T-helper 1 cell treated with Interleukin-12 subunit alpha and Interleukin-12 subunit beta and Interleukin-4 antibody, amounts not matched to agents 30 μg/mL and 1 μg/mL, for 36 hours (primary cell): ENCODE measurements around the gene NTM.

Source experiments
- H3K27ac Mint-ChIP-seq: one replicate; pipeline ENCODE4 v1.8.0; 2021; ENCODE audit warnings: mild to moderate bottlenecking, mixed read lengths
- H3K27me3 Mint-ChIP-seq: one replicate; pipeline ENCODE4 v1.8.0; 2021; ENCODE audit warnings: low read depth, mixed read lengths
- H3K36me3 Mint-ChIP-seq: one replicate; pipeline ENCODE4 v1.8.0; 2021; ENCODE audit warnings: low read depth, mixed read lengths
- H3K4me1 Mint-ChIP-seq: one replicate; pipeline ENCODE4 v1.8.0; 2021; ENCODE audit warnings: low read depth, mixed read lengths
- H3K4me3 Mint-ChIP-seq: one replicate; pipeline ENCODE4 v1.8.0; 2021; ENCODE audit warnings: mild to moderate bottlenecking, moderate library complexity, mixed read lengths
- H3K9me3 Mint-ChIP-seq: one replicate; pipeline ENCODE4 v1.8.0; 2021; ENCODE audit warnings: mixed read lengths

Gene NTM

GRCh38 chr11:131855320-131855719 lies 484.9 kb downstream of the NTM start:
- no peaks in the 10 kb centered on the region for H3K4me1 Mint-ChIP-seq
- H3K36me3 Mint-ChIP-seq: no peaks in the 10 kb centered on the region
- no peaks in the 10 kb centered on the region for H3K9me3 Mint-ChIP-seq
- H3K27ac Mint-ChIP-seq: no peak overlapping the region
- H3K27me3 Mint-ChIP-seq: no peaks in the 10 kb centered on the region
- H3K4me3 Mint-ChIP-seq: no peak overlapping the region

GRCh38 chr11:131857246-131857645 lies 486.8 kb downstream of the NTM start:
- Mint-ChIP-seq H3K27me3 (no peaks in the 10 kb centered on the region), H3K27ac (no peak overlapping the region), H3K36me3 (no peaks in the 10 kb centered on the region), H3K9me3 (no peaks in the 10 kb centered on the region), H3K4me3 (no peak overlapping the region), H3K4me1 (no peaks in the 10 kb centered on the region)

GRCh38 chr11:131858505-131858904 lies 488.1 kb downstream of the NTM start:
- no peak overlapping the region for H3K27ac Mint-ChIP-seq
- H3K36me3 Mint-ChIP-seq: no peaks in the 10 kb centered on the region
- H3K4me1 Mint-ChIP-seq: no peaks in the 10 kb centered on the region
- no peak overlapping the region for H3K4me3 Mint-ChIP-seq
- H3K27me3 Mint-ChIP-seq: no peaks in the 10 kb centered on the region
- H3K9me3 Mint-ChIP-seq: no peaks in the 10 kb centered on the region

GRCh38 chr11:131859538-131860210 lies 489.3 kb downstream of the NTM start:
- no peaks in the 10 kb centered on the region for H3K36me3 Mint-ChIP-seq
- no peaks in the 10 kb centered on the region for H3K4me1 Mint-ChIP-seq

GRCh38 chr11:131864228-131864627 lies 493.8 kb downstream of the NTM start:
- Mint-ChIP-seq H3K9me3 (peaks cover 4% of the 10 kb centered on the region), H3K36me3 (no peaks in the 10 kb centered on the region), H3K27me3 (no peaks in the 10 kb centered on the region), H3K4me1 (no peaks in the 10 kb centered on the region), H3K27ac (no peak overlapping the region), H3K4me3 (no peak overlapping the region)

More at GRCh38 chr11:131859538-131860210, 489.3 kb downstream of the NTM start:
- H3K4me3 Mint-ChIP-seq: no peak overlapping the region
- no peaks in the 10 kb centered on the region for H3K9me3 Mint-ChIP-seq
- no peaks in the 10 kb centered on the region for H3K27me3 Mint-ChIP-seq
- H3K27ac Mint-ChIP-seq: no peak overlapping the region

GRCh38 chr11:131865860-131866259 lies 495.4 kb downstream of the NTM start:
- Mint-ChIP-seq H3K27ac (no peak overlapping the region), H3K36me3 (no peaks in the 10 kb centered on the region)

GRCh38 chr11:131866535-131867400 lies 496.4 kb downstream of the NTM start:
- no peaks in the 10 kb centered on the region for H3K27me3 Mint-ChIP-seq
- H3K9me3 Mint-ChIP-seq: peaks cover 4% of the 10 kb centered on the region
- H3K36me3 Mint-ChIP-seq: no peaks in the 10 kb centered on the region
- H3K4me3 Mint-ChIP-seq: no peak overlapping the region
- H3K27ac Mint-ChIP-seq: no peak overlapping the region
- no peaks in the 10 kb centered on the region for H3K4me1 Mint-ChIP-seq

More at GRCh38 chr11:131865860-131866259, 495.4 kb downstream of the NTM start:
- Mint-ChIP-seq H3K4me1 (no peaks in the 10 kb centered on the region), H3K9me3 (peaks cover 4% of the 10 kb centered on the region), H3K4me3 (no peak overlapping the region), H3K27me3 (no peaks in the 10 kb centered on the region)

GRCh38 chr11:131867457-131868257 lies 497.2 kb downstream of the NTM start:
- Mint-ChIP-seq H3K27me3 (no peaks in the 10 kb centered on the region), H3K4me3 (no peak overlapping the region), H3K36me3 (no peaks in the 10 kb centered on the region), H3K27ac (no peak overlapping the region), H3K4me1 (no peaks in the 10 kb centered on the region), H3K9me3 (peaks cover 4% of the 10 kb centered on the region)

- no peaks in the 10 kb centered on the region for H3K27me3 Mint-ChIP-seq
- H3K27ac Mint-ChIP-seq: no peak overlapping the region
- no peaks in the 10 kb centered on the region for H3K4me1 Mint-ChIP-seq
- H3K36me3 Mint-ChIP-seq: no peaks in the 10 kb centered on the region
- peaks cover 4% of the 10 kb centered on the region for H3K9me3 Mint-ChIP-seq
- H3K4me3 Mint-ChIP-seq: no peak overlapping the region
Measured at GRCh38 chr11:131868629-131869507, 498.5 kb downstream of the NTM start.

GRCh38 chr11:131870305-131870704 lies 499.9 kb downstream of the NTM start:
- no peaks in the 10 kb centered on the region for H3K27me3 Mint-ChIP-seq
- H3K27ac Mint-ChIP-seq: no peak overlapping the region
- H3K9me3 Mint-ChIP-seq: peaks cover 4% of the 10 kb centered on the region
- no peaks in the 10 kb centered on the region for H3K36me3 Mint-ChIP-seq
- H3K4me3 Mint-ChIP-seq: no peak overlapping the region
- no peaks in the 10 kb centered on the region for H3K4me1 Mint-ChIP-seq

GRCh38 chr11:131871006-131871405 lies 500.6 kb downstream of the NTM start:
- no peaks in the 10 kb centered on the region for H3K4me1 Mint-ChIP-seq
- no peak overlapping the region for H3K27ac Mint-ChIP-seq
- no peaks in the 10 kb centered on the region for H3K27me3 Mint-ChIP-seq
- no peaks in the 10 kb centered on the region for H3K36me3 Mint-ChIP-seq
- no peak overlapping the region for H3K4me3 Mint-ChIP-seq
- peaks cover under 1% of the 10 kb centered on the region for H3K9me3 Mint-ChIP-seq

GRCh38 chr11:131874070-131874469 lies 503.7 kb downstream of the NTM start:
- Mint-ChIP-seq H3K4me1 (no peaks in the 10 kb centered on the region), H3K27me3 (no peaks in the 10 kb centered on the region), H3K4me3 (no peak overlapping the region), H3K27ac (no peak overlapping the region), H3K36me3 (no peaks in the 10 kb centered on the region), H3K9me3 (no peaks in the 10 kb centered on the region)

- H3K9me3 Mint-ChIP-seq: no peaks in the 10 kb centered on the region
- H3K4me3 Mint-ChIP-seq: no peak overlapping the region
- H3K36me3 Mint-ChIP-seq: no peaks in the 10 kb centered on the region
- no peaks in the 10 kb centered on the region for H3K4me1 Mint-ChIP-seq
- no peaks in the 10 kb centered on the region for H3K27me3 Mint-ChIP-seq
- H3K27ac Mint-ChIP-seq: no peak overlapping the region
Measured at GRCh38 chr11:131875611-131876010, 505.2 kb downstream of the NTM start.
